GM19025 (cell line): ENCODE data around the gene CCDC187.

ENCODE experiments used
- ATAC-seq: cut with Tn5 transposase; IDR thresholded peaks from one replicate; pipeline ENCODE4 v1.9.1; 2021; ENCODE audit warnings: mild to moderate bottlenecking, low read depth, moderate library complexity; ENCODE audit not compliant: unreplicated experiment

The CCDC187 gene

GRCh38 chr9:136287960-136288753, 15.7 kb downstream of the CCDC187 start:
- no peak for ATAC-seq

GRCh38 chr9:136286987-136287379, 16.9 kb downstream of the CCDC187 start:
- ATAC-seq = no peak

- ATAC-seq = no peak
Observed at GRCh38 chr9:136286359-136286986, 17.4 kb downstream of the CCDC187 start.

- no peak for ATAC-seq
Observed at GRCh38 chr9:136285501-136286358, 18.2 kb downstream of the CCDC187 start.

GRCh38 chr9:136284951-136285350, 18.9 kb downstream of the CCDC187 start:
- ATAC-seq = no peak

GRCh38 chr9:136284311-136284710, 19.6 kb downstream of the CCDC187 start:
- ATAC-seq = no peak

GRCh38 chr9:136283291-136284235, 20.3 kb downstream of the CCDC187 start:
- ATAC-seq = peak; percentile 72

GRCh38 chr9:136282272-136282861, 21.5 kb downstream of the CCDC187 start:
- no peak for ATAC-seq

GRCh38 chr9:136281421-136282271, 22.2 kb downstream of the CCDC187 start:
- no peak for ATAC-seq

GRCh38 chr9:136280535-136281315, 23.2 kb downstream of the CCDC187 start:
- no peak for ATAC-seq

- no peak for ATAC-seq
Observed at GRCh38 chr9:136279471-136279870, 24.4 kb downstream of the CCDC187 start.

- ATAC-seq = no peak
Observed at GRCh38 chr9:136278894-136279293, 25.0 kb downstream of the CCDC187 start.

GRCh38 chr9:136278221-136278620, 25.7 kb downstream of the CCDC187 start:
- ATAC-seq = no peak

GRCh38 chr9:136277746-136278145, 26.1 kb downstream of the CCDC187 start:
- no peak for ATAC-seq

GRCh38 chr9:136276716-136277115, 27.2 kb downstream of the CCDC187 start:
- ATAC-seq = no peak

GRCh38 chr9:136275655-136276429, 28.1 kb downstream of the CCDC187 start:
- ATAC-seq = no peak
